ENCODE measurements around the gene RNF112.

Gene RNF112

DNA sequence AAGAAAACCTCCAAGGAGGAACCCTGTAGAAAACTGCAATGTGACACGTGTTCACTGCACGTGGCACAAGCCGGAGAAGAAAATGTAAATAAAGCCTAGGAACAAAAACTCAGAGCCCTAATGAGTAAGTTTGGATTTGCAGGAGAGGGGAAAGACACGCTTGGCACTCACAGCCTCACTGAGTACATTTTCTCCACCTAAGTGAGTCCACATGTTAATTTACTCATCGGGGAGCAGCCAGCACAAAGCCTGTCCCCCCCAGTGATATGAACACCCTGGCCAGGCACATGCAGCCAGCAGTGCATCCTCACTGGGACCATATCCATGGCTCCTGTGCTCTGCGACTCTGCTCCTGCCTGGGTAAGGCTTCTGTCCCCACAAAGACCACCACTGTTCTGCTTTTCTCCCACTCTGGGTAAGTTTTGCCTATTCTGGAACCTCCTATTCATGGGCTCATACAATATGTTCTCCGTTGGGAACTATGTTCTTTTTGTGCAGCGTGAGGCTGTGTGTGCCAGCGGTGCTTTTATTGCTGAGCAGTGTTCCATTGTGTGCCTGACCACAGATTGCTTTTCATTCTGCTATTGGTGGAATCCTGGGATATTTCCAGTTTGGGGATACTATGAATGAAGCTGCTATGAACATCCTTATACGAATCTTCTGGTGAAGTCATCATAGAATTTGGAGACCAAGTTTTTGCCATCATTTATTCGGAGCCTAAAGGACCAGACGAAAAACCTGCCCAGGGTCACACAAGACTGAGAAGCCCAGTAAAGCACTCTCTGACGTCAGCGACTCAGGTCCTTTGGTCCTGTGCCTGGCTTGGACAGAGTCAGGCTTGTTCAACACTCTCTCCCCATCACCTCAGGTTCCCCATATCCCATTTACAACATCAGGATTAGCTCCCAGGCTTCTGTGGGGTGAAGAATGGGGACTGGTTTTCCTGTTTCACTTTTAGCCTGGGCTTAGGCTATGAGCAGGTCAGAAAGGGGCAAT is 53.3 kb downstream of the RNF112 start:
- in situ Hi-C loops (cut with MboI; ENCODE audit: low sequenced_read_pairs) = no loop called here
